SK-N-SH (cell line): ENCODE results near the gene ARHGEF40. TPM values are rescaled to one million over a fixed set of nuclear protein-coding genes. Genes with fewer than 3 reads are reported as not detected.

Experiments
- CTCF ChIA-PET: fragments of 300-600, 350-600 bp; formaldehyde crosslinking; extraction: SDS; loops from one replicate; lab custom pipeline; 2021; lab: Yijun Ruan, JAX
- POLR2A ChIA-PET: fragments of 350-600 bp; sonication (Branson Sonifier 250); formaldehyde crosslinking; extraction: SDS; loops from one replicate; lab custom pipeline; 2020; ENCODE audit warnings: antibody characterized with exemption, inconsistent platforms; lab: Yijun Ruan, JAX
- DNase-seq: peaks from one replicate; pipeline ENCODE4 v3.0.0; 2012
- H2AFZ ChIP-seq: fragments of 200-600 bp; sonication (generic); 2 replicates; pipeline ENCODE4 v1.8.1; 2016; ENCODE audit warnings: antibody characterized with exemption, mild to moderate bottlenecking, low read depth
- H3F3A ChIP-seq: fragments of 200-600 bp; sonication (generic); replicated peaks from 2 replicates; pipeline ENCODE3; 2016; ENCODE audit warnings: antibody characterized with exemption, mild to moderate bottlenecking; ENCODE audit not compliant: insufficient read depth
- H3K27ac ChIP-seq, 2 experiments: fragments of 200-500 bp in 1 of 2; fragments of 200-600 bp in 1 of 2; sonication (Bioruptor generic) in 1 of 2; sonication (generic), shearing (Covaris generic) in 1 of 2; 2 replicates each; pipeline versions ENCODE4 v1.5.1 to v1.6.1; 2014 to 2016; ENCODE audit warnings: low read depth in 2 of 2, inconsistent platforms in 1 of 2, low read length in 1 of 2, mild to moderate bottlenecking in 1 of 2, mixed read lengths in 1 of 2
- H3K27me3 ChIP-seq: fragments of 200-600 bp; sonication (generic), shearing (Covaris generic); 2 replicates; pipeline ENCODE4 v1.6.1; 2016; ENCODE audit warnings: mixed run types; ENCODE audit not compliant: insufficient read depth
- H3K36me3 ChIP-seq, 2 experiments: fragments of 200-500 bp in 1 of 2; fragments of 200-600 bp in 1 of 2; sonication (Bioruptor generic) in 1 of 2; sonication (generic) in 1 of 2; replicated peaks in 1 of 2; 2 replicates each; pipeline versions ENCODE3 to v1.5.1; 2014 to 2016; ENCODE audit warnings: low read length in 1 of 2, mild to moderate bottlenecking in 1 of 2; ENCODE audit not compliant: insufficient read depth in 2 of 2, control insufficient read depth in 1 of 2
- H3K4me1 ChIP-seq, 2 experiments: fragments of 200-500 bp in 1 of 2; fragments of 200-600 bp in 1 of 2; sonication (Bioruptor generic) in 1 of 2; sonication (generic), shearing (Covaris generic) in 1 of 2; 2 replicates each; pipeline versions ENCODE4 v1.5.1 to v1.6.1; 2014 to 2016; ENCODE audit warnings: low read depth in 1 of 2, low read length in 1 of 2, mixed run types in 1 of 2; ENCODE audit not compliant: insufficient read depth in 2 of 2, control insufficient read depth in 1 of 2
- H3K4me2 ChIP-seq: fragments of 200-600 bp; sonication (generic), shearing (Covaris generic); 2 replicates; pipeline ENCODE4 v1.6.1; 2017; ENCODE audit warnings: mixed run types
- H3K4me3 ChIP-seq, 2 experiments: fragments of 200-500 bp in 1 of 2; fragments of 200-600 bp in 1 of 2; sonication (Bioruptor generic) in 1 of 2; sonication (generic), shearing (Covaris generic) in 1 of 2; 2 replicates each; pipeline versions ENCODE4 v1.5.1 to v1.8.1; 2014 to 2016; ENCODE audit warnings: low read depth in 2 of 2, inconsistent platforms in 1 of 2, low read length in 1 of 2, mild to moderate bottlenecking in 1 of 2, mixed read lengths in 1 of 2, moderate library complexity in 1 of 2
- H3K79me2 ChIP-seq: fragments of 200-600 bp; sonication (generic); 2 replicates; pipeline ENCODE4 v1.8.1; 2017; ENCODE audit warnings: mild to moderate bottlenecking; ENCODE audit not compliant: insufficient read depth
- H3K9ac ChIP-seq: fragments of 200-600 bp; sonication (generic); 2 replicates; pipeline ENCODE4 v1.6.1; 2017; ENCODE audit warnings: mixed run types
- H3K9me2 ChIP-seq: fragments of 200-600 bp; sonication (generic); 2 replicates; pipeline ENCODE4 v1.6.1; 2017; ENCODE audit warnings: mixed run types
- H3K9me3 ChIP-seq: fragments of 200-600 bp; sonication (generic); 2 replicates; pipeline ENCODE4 v1.6.1; 2017; ENCODE audit warnings: mixed run types, mild to moderate bottlenecking, moderate library complexity
- H4K20me1 ChIP-seq: fragments of 200-600 bp; sonication (generic); 2 replicates; pipeline ENCODE4 v1.6.1; 2017; ENCODE audit warnings: mild to moderate bottlenecking, mixed run types; ENCODE audit not compliant: insufficient read depth
- CHD2 ChIP-seq: fragments of 150-350 bp; IDR thresholded peaks from 2 replicates; pipeline ENCODE4 v1.6.1; 2018; ENCODE audit warnings: low read length; ENCODE audit not compliant: partially characterized antibody
- CTCF ChIP-seq: fragments of 200-600 bp; sonication (generic); IDR thresholded peaks from 2 replicates; pipeline ENCODE4 v1.6.1; 2017; ENCODE audit warnings: antibody characterized with exemption, mild to moderate bottlenecking, moderate library complexity
- ELF1 ChIP-seq: IDR thresholded peaks from 2 replicates; pipeline ENCODE4 v1.4.0; 2012
- FOXJ3 ChIP-seq: sonication (generic); formaldehyde crosslinking; IDR thresholded peaks from 2 replicates; pipeline ENCODE4 v1.5.1; 2020; ENCODE audit warnings: mild to moderate bottlenecking, missing genetic modification reagents
- IRF3 ChIP-seq: fragments of 150-350 bp; IDR thresholded peaks from 2 replicates; pipeline ENCODE4 v1.6.1; 2016; ENCODE audit warnings: mild to moderate bottlenecking, low read depth, low read length
- MXI1 ChIP-seq: IDR thresholded peaks from 2 replicates; pipeline ENCODE4 v1.6.1; 2012; ENCODE audit warnings: mild to moderate bottlenecking, low read depth, low read length, improper control_type of control experiment
- NFIC ChIP-seq: IDR thresholded peaks from 2 replicates; pipeline ENCODE4 v1.4.0; 2012; ENCODE audit warnings: borderline replicate concordance
- POLR2AphosphoS5 ChIP-seq: IDR thresholded peaks from 2 replicates; pipeline ENCODE4 v1.6.1; 2012; ENCODE audit warnings: low read depth, low read length
- RAD21 ChIP-seq: IDR thresholded peaks from 2 replicates; pipeline ENCODE4 v1.6.1; 2012; ENCODE audit warnings: mild to moderate bottlenecking, low read length
- REST ChIP-seq: IDR thresholded peaks from 2 replicates; pipeline ENCODE4 v1.6.1; 2012; ENCODE audit warnings: mild to moderate bottlenecking, low read depth, low read length, moderate library complexity
- RFX5 ChIP-seq: IDR thresholded peaks from 2 replicates; pipeline ENCODE4 v1.6.1; 2012; ENCODE audit warnings: mild to moderate bottlenecking, improper control_type of control experiment, low read length
- RXRA ChIP-seq: IDR thresholded peaks from 2 replicates; pipeline ENCODE4 v1.4.0; 2012; ENCODE audit warnings: low read depth, mild to moderate bottlenecking, borderline replicate concordance
- SMC3 ChIP-seq: IDR thresholded peaks from 2 replicates; pipeline ENCODE4 v1.6.1; 2012; ENCODE audit warnings: low read depth, low read length, improper control_type of control experiment
- TAF1 ChIP-seq: IDR thresholded peaks from 2 replicates; pipeline ENCODE4 v1.6.1; 2012; ENCODE audit warnings: low read depth, mild to moderate bottlenecking, low read length, moderate library complexity, borderline replicate concordance
- TCF12 ChIP-seq: IDR thresholded peaks from 2 replicates; pipeline ENCODE4 v1.4.0; 2012
- TEAD4 ChIP-seq: IDR thresholded peaks from 2 replicates; pipeline ENCODE4 v1.4.0; 2012; ENCODE audit warnings: mild to moderate bottlenecking, borderline replicate concordance; ENCODE audit not compliant: insufficient read depth
- USF1 ChIP-seq: IDR thresholded peaks from 2 replicates; pipeline ENCODE4 v1.4.0; 2012; ENCODE audit warnings: low read depth, borderline replicate concordance
- USF2 ChIP-seq: fragments of 150-350 bp; IDR thresholded peaks from 2 replicates; pipeline ENCODE4 v1.6.1; 2017; ENCODE audit warnings: antibody characterized with exemption, low read length, low read depth, borderline replicate concordance
- ZBTB33 ChIP-seq: IDR thresholded peaks from 2 replicates; pipeline ENCODE4 v1.4.0; 2012; ENCODE audit warnings: low read depth, borderline replicate concordance
- WGBS: methylation state at CpG from one replicate; pipeline ENCODE4 v1.1.6; 2017; ENCODE audit warnings: low lambda C conversion rate; 5-methylcytosine and 5-hydroxymethylcytosine counted together
- polyA plus RNA-seq, 3 experiments: library from polyadenylated mRNA; depleted of rRNA; stranded (reverse); fragments of >200 nt; gene quantifications; 2 replicates each; pipeline ENCODE4 v1.2.3, GENCODE V29; 2012

Gene ARHGEF40
- polyA plus RNA-seq, 1 of the 3 experiments (the other 2 are of a cell fraction) = 58.8 TPM

- Histone ChIP-seq H3K27ac (peak overlapping the region; percentile 98 to 99), H3K79me2 (peaks cover 57% of the 10 kb centered on the region), H3K9me2 (no peaks in the 10 kb centered on the region), H3F3A (peaks cover 27% of the 10 kb centered on the region), H3K4me3 (peak overlapping the region; percentile 81 to 89), H2AFZ (no peak overlapping the region; the same call in 1 of the 2 replicates), H3K9me3 (no peaks in the 10 kb centered on the region), H3K9ac (peak overlapping the region; percentile 93), H3K27me3 (no peaks in the 10 kb centered on the region)
- peak; percentile 35 for DNase-seq
- CTCF ChIA-PET = interaction anchor here (0.6 to 13.2 kb wide), 12 partner anchors 10 to 80 kb away, joined by 3 to 296 read pairs (median 6); partner anchors contain the start of gene ZNF219
- POLR2A ChIA-PET = interaction anchor here (0.9 to 2.7 kb wide), 11 partner anchors 8 to 57 kb away, joined by 3 to 19 read pairs (median 11); partner anchors contain the start of genes TMEM253 and ZNF219
- no peak for TF ChIP-seq NFIC
- no peak for TF ChIP-seq USF2
- TF ChIP-seq CHD2 = no peak
- TF ChIP-seq CTCF = no peak
- TF ChIP-seq REST = no peak
- no peak for TF ChIP-seq POLR2AphosphoS5
- no peak for TF ChIP-seq TCF12
- TF ChIP-seq RAD21 = no peak
- no peak for TF ChIP-seq USF1
- no peak for TF ChIP-seq RFX5
- TF ChIP-seq RXRA = no peak
- TF ChIP-seq ELF1 = no peak
- no peak for TF ChIP-seq MXI1
- TF ChIP-seq ZBTB33 = no peak
- no peak for TF ChIP-seq TAF1
- no peak for TF ChIP-seq FOXJ3
- no peak for TF ChIP-seq SMC3
- no peak for TF ChIP-seq IRF3
- TF ChIP-seq TEAD4 = no peak
- TF ChIP-seq, all 33 proteins: peak for 0
- WGBS = 48% methylated on average over 4 of the region's 4 CpGs
- Histone ChIP-seq H4K20me1 (0 out of 2 replicates have a peak, but pooled peaks cover 8% of the 10 kb centered on the region), H3K36me3 (peaks cover 35 to 45% of the 10 kb centered on the region in 2 experiments), H3K4me2 (peak overlapping the region; percentile 95), H3K4me1 (peaks cover 22 to 37% of the 10 kb centered on the region in 2 experiments)
Measured at GRCh38 chr14:21072031-21072473, 1.9 kb downstream of the ARHGEF40 start.
